ENCODE measurements around the gene SENP5.
A peak's percentile ranks its signal among the peaks of the same experiment; 100 is the strongest.

Gene SENP5

GRCh38 chr3:196927571-196928453 is 60.1 kb downstream of the SENP5 start:
- Histone ChIP-seq H3K4me1 (ENCODE audit: control insufficient read depth, insufficient read depth, low read length) (no peaks in the 10 kb centered on the region), H3K9ac (ENCODE audit: low read length) (no peak overlapping the region), H3K4me3 (ENCODE audit: low read length) (no peak overlapping the region), H3K9me3 (ENCODE audit: control insufficient read depth, low read length) (no peaks in the 10 kb centered on the region), H3K27me3 (replicated peaks; ENCODE audit: control insufficient read depth, insufficient read depth, low read length) (no peaks in the 10 kb centered on the region), H3K36me3 (ENCODE audit: control insufficient read depth, insufficient read depth, low read length, severe bottlenecking) (peaks cover 66% of the 10 kb centered on the region)
- no peak for DNase-seq (ENCODE audit: low read depth)

GRCh38 chr3:196931157-196931556 is 63.4 kb downstream of the SENP5 start:
- Histone ChIP-seq H3K4me3 (ENCODE audit: low read length) (no peak overlapping the region), H3K9me3 (ENCODE audit: control insufficient read depth, low read length) (no peaks in the 10 kb centered on the region), H3K4me1 (ENCODE audit: control insufficient read depth, insufficient read depth, low read length) (peaks cover 15% of the 10 kb centered on the region), H3K27me3 (replicated peaks; ENCODE audit: control insufficient read depth, insufficient read depth, low read length) (no peaks in the 10 kb centered on the region), H3K9ac (ENCODE audit: low read length) (no peak overlapping the region), H3K36me3 (ENCODE audit: control insufficient read depth, insufficient read depth, low read length, severe bottlenecking) (peaks cover 65% of the 10 kb centered on the region)
- no peak for DNase-seq (ENCODE audit: low read depth)

- peaks cover 15% of the 10 kb centered on the region for H3K4me1 ChIP-seq (ENCODE audit: control insufficient read depth, insufficient read depth, low read length)
- no peak for DNase-seq (ENCODE audit: low read depth)
- peaks cover 73% of the 10 kb centered on the region for H3K36me3 ChIP-seq (ENCODE audit: control insufficient read depth, insufficient read depth, low read length, severe bottlenecking)
- no peak overlapping the region for H3K9ac ChIP-seq (ENCODE audit: low read length)
- no peaks in the 10 kb centered on the region for H3K9me3 ChIP-seq (ENCODE audit: control insufficient read depth, low read length)
- H3K27me3 ChIP-seq (replicated peaks; ENCODE audit: control insufficient read depth, insufficient read depth, low read length) = no peaks in the 10 kb centered on the region
- H3K4me3 ChIP-seq (ENCODE audit: low read length) = no peak overlapping the region
These were observed 64.3 kb downstream of the SENP5 start for GRCh38 chr3:196931828-196932587.

GRCh38 chr3:196932600-196932999 is 64.9 kb downstream of the SENP5 start:
- Histone ChIP-seq H3K27me3 (replicated peaks; ENCODE audit: control insufficient read depth, insufficient read depth, low read length) (no peaks in the 10 kb centered on the region), H3K4me1 (ENCODE audit: control insufficient read depth, insufficient read depth, low read length) (peaks cover 15% of the 10 kb centered on the region), H3K36me3 (ENCODE audit: control insufficient read depth, insufficient read depth, low read length, severe bottlenecking) (peaks cover 79% of the 10 kb centered on the region), H3K9ac (ENCODE audit: low read length) (no peak overlapping the region), H3K9me3 (ENCODE audit: control insufficient read depth, low read length) (no peaks in the 10 kb centered on the region), H3K4me3 (ENCODE audit: low read length) (no peak overlapping the region)
- no peak for DNase-seq (ENCODE audit: low read depth)

GRCh38 chr3:196936288-196936687 is 68.6 kb downstream of the SENP5 start:
- H3K4me3 ChIP-seq (ENCODE audit: low read length) = no peak overlapping the region
- H3K9me3 ChIP-seq (ENCODE audit: control insufficient read depth, low read length) = no peaks in the 10 kb centered on the region
- peaks cover 73% of the 10 kb centered on the region for H3K36me3 ChIP-seq (ENCODE audit: control insufficient read depth, insufficient read depth, low read length, severe bottlenecking)
- no peak for DNase-seq (ENCODE audit: low read depth)
- H3K9ac ChIP-seq (ENCODE audit: low read length) = no peak overlapping the region
- H3K4me1 ChIP-seq (ENCODE audit: control insufficient read depth, insufficient read depth, low read length) = peaks cover 37% of the 10 kb centered on the region
- H3K27me3 ChIP-seq (replicated peaks; ENCODE audit: control insufficient read depth, insufficient read depth, low read length) = no peaks in the 10 kb centered on the region

- DNase-seq (ENCODE audit: low read depth) = no peak
- H3K36me3 ChIP-seq (ENCODE audit: control insufficient read depth, insufficient read depth, low read length, severe bottlenecking) = peaks cover 61% of the 10 kb centered on the region
These were observed 70.4 kb downstream of the SENP5 start for GRCh38 chr3:196938124-196938523.

GRCh38 chr3:196938576-196938975 is 70.9 kb downstream of the SENP5 start:
- Histone ChIP-seq H3K4me3 (ENCODE audit: low read length) (no peak overlapping the region), H3K9ac (ENCODE audit: low read length) (no peak overlapping the region), H3K36me3 (ENCODE audit: control insufficient read depth, insufficient read depth, low read length, severe bottlenecking) (peaks cover 61% of the 10 kb centered on the region), H3K4me1 (ENCODE audit: control insufficient read depth, insufficient read depth, low read length) (peaks cover 42% of the 10 kb centered on the region), H3K27me3 (replicated peaks; ENCODE audit: control insufficient read depth, insufficient read depth, low read length) (no peaks in the 10 kb centered on the region), H3K9me3 (ENCODE audit: control insufficient read depth, low read length) (no peaks in the 10 kb centered on the region)
- no peak for DNase-seq (ENCODE audit: low read depth)

More at GRCh38 chr3:196938124-196938523, 70.4 kb downstream of the SENP5 start:
- Histone ChIP-seq H3K9ac (ENCODE audit: low read length) (peak overlapping the region; percentile 47), H3K9me3 (ENCODE audit: control insufficient read depth, low read length) (no peaks in the 10 kb centered on the region), H3K4me1 (ENCODE audit: control insufficient read depth, insufficient read depth, low read length) (peaks cover 37% of the 10 kb centered on the region), H3K4me3 (ENCODE audit: low read length) (no peak overlapping the region), H3K27me3 (replicated peaks; ENCODE audit: control insufficient read depth, insufficient read depth, low read length) (no peaks in the 10 kb centered on the region)

- Histone ChIP-seq H3K9ac (ENCODE audit: low read length) (peak overlapping the region; percentile 97), H3K4me1 (ENCODE audit: control insufficient read depth, insufficient read depth, low read length) (peaks cover 30% of the 10 kb centered on the region), H3K36me3 (ENCODE audit: control insufficient read depth, insufficient read depth, low read length, severe bottlenecking) (peaks cover 31% of the 10 kb centered on the region), H3K9me3 (ENCODE audit: control insufficient read depth, low read length) (no peaks in the 10 kb centered on the region), H3K27me3 (replicated peaks; ENCODE audit: control insufficient read depth, insufficient read depth, low read length) (no peaks in the 10 kb centered on the region), H3K4me3 (ENCODE audit: low read length) (peak overlapping the region; percentile 96)
- peak; percentile 81 for DNase-seq (ENCODE audit: low read depth)
These were observed 74.1 kb downstream of the SENP5 start for GRCh38 chr3:196941729-196942225.

- H3K36me3 ChIP-seq (ENCODE audit: control insufficient read depth, insufficient read depth, low read length, severe bottlenecking) = peaks cover 25% of the 10 kb centered on the region
- no peaks in the 10 kb centered on the region for H3K9me3 ChIP-seq (ENCODE audit: control insufficient read depth, low read length)
- peaks cover 30% of the 10 kb centered on the region for H3K4me1 ChIP-seq (ENCODE audit: control insufficient read depth, insufficient read depth, low read length)
- H3K9ac ChIP-seq (ENCODE audit: low read length) = peak within 1 kb of the TSS; percentile 97
- H3K4me3 ChIP-seq (ENCODE audit: low read length) = peak within 1 kb of the TSS; percentile 96
- peak; percentile 99 for DNase-seq (ENCODE audit: low read depth)
- H3K27me3 ChIP-seq (replicated peaks; ENCODE audit: control insufficient read depth, insufficient read depth, low read length) = no peaks in the 10 kb centered on the region
These were observed 74.7 kb downstream of the SENP5 start, which contains the start of gene NCBP2 for GRCh38 chr3:196942226-196942914. NCBP2 (minus strand) TSS chr3:196942528; CDS start chr3:196942503, 25 bp downstream.

GRCh38 chr3:196942915-196943277 is 75.2 kb downstream of the SENP5 start:
- H3K9me3 ChIP-seq (ENCODE audit: control insufficient read depth, low read length) = no peaks in the 10 kb centered on the region
- peaks cover 28% of the 10 kb centered on the region for H3K4me1 ChIP-seq (ENCODE audit: control insufficient read depth, insufficient read depth, low read length)
- peak overlapping the region; percentile 96 for H3K4me3 ChIP-seq (ENCODE audit: low read length)
- peak overlapping the region; percentile 97 for H3K9ac ChIP-seq (ENCODE audit: low read length)
- peaks cover 20% of the 10 kb centered on the region for H3K36me3 ChIP-seq (ENCODE audit: control insufficient read depth, insufficient read depth, low read length, severe bottlenecking)
- DNase-seq (ENCODE audit: low read depth) = peak; percentile 38
- no peaks in the 10 kb centered on the region for H3K27me3 ChIP-seq (replicated peaks; ENCODE audit: control insufficient read depth, insufficient read depth, low read length)
